ENCODE results near the gene SEMA3C.

SEMA3C gene

DNA sequence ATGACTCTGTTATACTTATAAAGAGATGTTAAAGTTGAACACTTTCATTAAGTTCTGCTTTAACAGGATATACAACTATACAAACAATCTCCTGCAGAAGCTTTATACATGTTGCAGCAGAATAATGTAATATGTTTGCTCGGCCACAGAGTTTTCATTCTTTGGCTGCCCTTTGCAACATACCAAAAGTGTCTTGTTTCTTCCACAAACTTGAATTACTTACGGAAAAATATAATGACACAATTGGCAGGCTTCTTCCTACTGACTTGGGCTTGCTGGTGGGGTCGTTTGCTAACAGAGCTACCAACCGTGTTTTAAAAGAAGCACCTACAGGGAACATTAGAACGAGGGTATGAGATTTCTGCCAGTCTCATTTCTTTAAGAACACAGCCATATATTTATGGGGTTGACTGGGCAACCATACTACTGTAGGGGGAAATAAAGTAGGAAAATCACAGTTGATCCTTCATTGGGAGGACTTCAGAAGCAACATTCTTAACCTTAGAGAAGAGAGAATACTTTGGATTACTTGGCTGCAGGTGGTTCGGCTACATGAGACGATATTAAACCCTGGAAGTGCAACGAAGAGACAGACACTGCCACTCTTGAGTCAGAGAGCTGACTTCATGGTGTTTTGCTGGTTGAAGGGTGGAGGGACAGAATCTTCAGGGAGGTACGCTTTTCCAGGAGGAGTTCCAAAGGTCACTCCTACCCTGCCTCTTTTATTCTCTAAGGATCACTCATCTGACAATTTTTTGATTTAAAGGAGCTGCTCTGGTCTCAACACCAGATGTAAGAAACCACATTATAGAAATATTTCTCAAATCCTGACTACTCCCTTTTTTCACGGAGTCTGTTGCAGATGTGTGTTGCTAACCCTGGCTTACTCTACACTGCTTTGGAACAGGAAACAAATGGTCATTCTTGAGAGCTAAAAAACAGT lies 123.9 kb downstream of the SEMA3C start:
- Histone ChIP-seq H3K9me3 (ENCODE audit: insufficient read depth, low read depth, low read length) (no peaks in the 10 kb centered on the region), H2AFZ (ENCODE audit: low read length) (no peak overlapping the region), H3K9ac (ENCODE audit: low read depth, low read length, poor library complexity, severe bottlenecking) (no peak overlapping the region), H3K9me2 (replicated peaks; ENCODE audit: low read depth, low read length) (no peaks in the 10 kb centered on the region), H3K4me3 (ENCODE audit: low read length, poor library complexity, severe bottlenecking) (no peak overlapping the region), H3K27me3 (ENCODE audit: insufficient read depth, low read length, poor library complexity, severe bottlenecking) (no peaks in the 10 kb centered on the region), H3K4me1 (ENCODE audit: insufficient read depth, low read length, poor library complexity, severe bottlenecking) (no peaks in the 10 kb centered on the region), H3K4me2 (ENCODE audit: low read depth, low read length, poor library complexity, severe bottlenecking) (no peak overlapping the region), H3K36me3 (ENCODE audit: insufficient read depth, low read length) (no peaks in the 10 kb centered on the region), H3F3A (ENCODE audit: low read depth) (no peaks in the 10 kb centered on the region), H4K20me1 (ENCODE audit: insufficient read depth, low read length, poor library complexity, severe bottlenecking) (no peaks in the 10 kb centered on the region), H3K79me2 (ENCODE audit: insufficient read depth, low read length) (no peaks in the 10 kb centered on the region)
- no peak for TF ChIP-seq EZH2phosphoT487 (IDR thresholded peaks at IDR 0.05; ENCODE audit: borderline replicate concordance)

DNA sequence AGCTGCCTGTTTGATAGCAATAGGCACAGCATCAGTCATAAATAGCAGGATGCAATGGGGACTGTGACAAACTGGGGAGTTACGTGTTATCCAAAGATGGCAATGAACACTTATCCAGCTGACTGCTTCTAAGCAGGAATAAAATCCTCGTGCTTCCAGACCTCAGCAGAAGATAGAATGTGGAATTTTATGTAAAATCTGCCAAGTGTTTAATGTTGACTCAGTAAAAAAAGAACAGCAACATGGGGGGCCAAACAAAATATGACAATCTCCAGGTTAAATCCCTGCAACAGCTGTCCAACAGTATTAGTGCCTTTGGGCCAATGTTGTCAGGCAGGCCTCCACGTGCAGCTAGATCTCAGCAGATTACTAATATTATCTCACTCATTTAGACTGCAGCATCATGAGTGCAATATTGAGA lies 127.3 kb downstream of the SEMA3C start:
- Histone ChIP-seq H3K36me3 (ENCODE audit: insufficient read depth, low read length) (no peaks in the 10 kb centered on the region), H3K79me2 (ENCODE audit: insufficient read depth, low read length) (no peaks in the 10 kb centered on the region), H2AFZ (ENCODE audit: low read length) (no peak overlapping the region), H3K9ac (ENCODE audit: low read depth, low read length, poor library complexity, severe bottlenecking) (no peak overlapping the region), H3K4me3 (ENCODE audit: low read length, poor library complexity, severe bottlenecking) (no peak overlapping the region), H3K27me3 (ENCODE audit: insufficient read depth, low read length, poor library complexity, severe bottlenecking) (no peaks in the 10 kb centered on the region), H3K9me2 (replicated peaks; ENCODE audit: low read depth, low read length) (no peaks in the 10 kb centered on the region), H3F3A (ENCODE audit: low read depth) (no peaks in the 10 kb centered on the region), H3K4me2 (ENCODE audit: low read depth, low read length, poor library complexity, severe bottlenecking) (no peak overlapping the region), H4K20me1 (ENCODE audit: insufficient read depth, low read length, poor library complexity, severe bottlenecking) (no peaks in the 10 kb centered on the region), H3K4me1 (ENCODE audit: insufficient read depth, low read length, poor library complexity, severe bottlenecking) (no peaks in the 10 kb centered on the region), H3K9me3 (ENCODE audit: insufficient read depth, low read depth, low read length) (no peaks in the 10 kb centered on the region)
- no peak for TF ChIP-seq EZH2phosphoT487 (IDR thresholded peaks at IDR 0.05; ENCODE audit: borderline replicate concordance)

DNA sequence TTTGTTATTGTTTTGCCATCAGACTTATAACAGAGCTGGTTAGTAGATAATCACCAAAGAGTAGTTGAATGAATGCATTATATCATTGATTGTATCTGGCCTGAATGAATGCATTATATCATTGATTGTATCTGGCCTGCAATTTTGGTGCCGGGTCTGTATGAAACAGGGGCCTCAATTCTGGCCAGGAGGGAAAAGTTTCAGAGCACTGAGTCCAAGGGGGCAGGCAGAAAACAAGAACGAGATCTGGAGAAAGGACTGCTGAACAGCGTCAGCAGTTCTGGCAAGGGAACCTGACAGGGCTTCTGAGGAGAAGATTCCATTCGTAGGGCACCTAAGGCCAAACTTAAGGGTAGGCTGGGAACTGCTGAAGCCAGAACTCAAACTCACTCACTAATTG lies 128.0 kb downstream of the SEMA3C start:
- Histone ChIP-seq H3K9me3 (ENCODE audit: insufficient read depth, low read depth, low read length) (no peaks in the 10 kb centered on the region), H2AFZ (ENCODE audit: low read length) (no peak overlapping the region), H3F3A (ENCODE audit: low read depth) (no peaks in the 10 kb centered on the region), H3K27me3 (ENCODE audit: insufficient read depth, low read length, poor library complexity, severe bottlenecking) (no peaks in the 10 kb centered on the region), H3K36me3 (ENCODE audit: insufficient read depth, low read length) (no peaks in the 10 kb centered on the region), H3K4me2 (ENCODE audit: low read depth, low read length, poor library complexity, severe bottlenecking) (no peak overlapping the region), H3K4me1 (ENCODE audit: insufficient read depth, low read length, poor library complexity, severe bottlenecking) (no peaks in the 10 kb centered on the region), H3K79me2 (ENCODE audit: insufficient read depth, low read length) (no peaks in the 10 kb centered on the region), H3K9ac (ENCODE audit: low read depth, low read length, poor library complexity, severe bottlenecking) (no peak overlapping the region), H4K20me1 (ENCODE audit: insufficient read depth, low read length, poor library complexity, severe bottlenecking) (no peaks in the 10 kb centered on the region), H3K4me3 (ENCODE audit: low read length, poor library complexity, severe bottlenecking) (no peak overlapping the region), H3K9me2 (replicated peaks; ENCODE audit: low read depth, low read length) (no peaks in the 10 kb centered on the region)
- no peak for TF ChIP-seq EZH2phosphoT487 (IDR thresholded peaks at IDR 0.05; ENCODE audit: borderline replicate concordance)
- TF ChIP-seq, protein P1, sequence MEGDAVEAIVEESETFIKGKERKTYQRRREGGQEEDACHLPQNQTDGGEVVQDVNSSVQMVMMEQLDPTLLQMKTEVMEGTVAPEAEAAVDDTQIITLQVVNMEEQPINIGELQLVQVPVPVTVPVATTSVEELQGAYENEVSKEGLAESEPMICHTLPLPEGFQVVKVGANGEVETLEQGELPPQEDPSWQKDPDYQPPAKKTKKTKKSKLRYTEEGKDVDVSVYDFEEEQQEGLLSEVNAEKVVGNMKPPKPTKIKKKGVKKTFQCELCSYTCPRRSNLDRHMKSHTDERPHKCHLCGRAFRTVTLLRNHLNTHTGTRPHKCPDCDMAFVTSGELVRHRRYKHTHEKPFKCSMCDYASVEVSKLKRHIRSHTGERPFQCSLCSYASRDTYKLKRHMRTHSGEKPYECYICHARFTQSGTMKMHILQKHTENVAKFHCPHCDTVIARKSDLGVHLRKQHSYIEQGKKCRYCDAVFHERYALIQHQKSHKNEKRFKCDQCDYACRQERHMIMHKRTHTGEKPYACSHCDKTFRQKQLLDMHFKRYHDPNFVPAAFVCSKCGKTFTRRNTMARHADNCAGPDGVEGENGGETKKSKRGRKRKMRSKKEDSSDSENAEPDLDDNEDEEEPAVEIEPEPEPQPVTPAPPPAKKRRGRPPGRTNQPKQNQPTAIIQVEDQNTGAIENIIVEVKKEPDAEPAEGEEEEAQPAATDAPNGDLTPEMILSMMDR (conservative IDR thresholded peaks at IDR 0.05; ENCODE audit: low read length): no peak

DNA sequence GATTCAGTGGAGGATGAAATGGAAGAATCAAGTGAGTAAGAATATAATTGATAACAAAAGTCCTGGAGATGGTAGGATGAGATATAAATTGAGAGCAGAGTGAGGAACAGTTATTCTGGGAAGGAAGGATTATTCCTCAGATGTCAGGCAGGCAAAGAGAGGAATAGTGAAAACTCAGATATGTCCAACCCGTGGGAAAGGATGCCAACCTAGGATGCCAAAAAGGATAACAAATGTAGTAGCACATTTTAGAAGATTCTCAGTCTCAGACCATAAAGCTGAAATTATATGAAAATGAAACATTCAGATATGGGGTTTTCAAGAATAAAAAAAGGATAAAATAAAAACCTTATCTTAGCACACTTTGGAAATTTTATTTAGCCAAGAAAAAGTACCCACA lies 131.1 kb downstream of the SEMA3C start:
- no peaks in the 10 kb centered on the region for H3K79me2 ChIP-seq (ENCODE audit: insufficient read depth, low read length)
- no peak overlapping the region for H2AFZ ChIP-seq (ENCODE audit: low read length)
- no peaks in the 10 kb centered on the region for H3K9me3 ChIP-seq (ENCODE audit: insufficient read depth, low read depth, low read length)
- TF ChIP-seq, protein P1 (conservative IDR thresholded peaks at IDR 0.05; ENCODE audit: low read length): no peak
- TF ChIP-seq EZH2phosphoT487 (IDR thresholded peaks at IDR 0.05; ENCODE audit: borderline replicate concordance): no peak
- H3K4me2 ChIP-seq (ENCODE audit: low read depth, low read length, poor library complexity, severe bottlenecking): no peak overlapping the region
- H3K27me3 ChIP-seq (ENCODE audit: insufficient read depth, low read length, poor library complexity, severe bottlenecking): no peaks in the 10 kb centered on the region
- no peaks in the 10 kb centered on the region for H3K9me2 ChIP-seq (replicated peaks; ENCODE audit: low read depth, low read length)
- no peaks in the 10 kb centered on the region for H3K4me1 ChIP-seq (ENCODE audit: insufficient read depth, low read length, poor library complexity, severe bottlenecking)
- no peaks in the 10 kb centered on the region for H3K36me3 ChIP-seq (ENCODE audit: insufficient read depth, low read length)
- no peaks in the 10 kb centered on the region for H3F3A ChIP-seq (ENCODE audit: low read depth)
- H4K20me1 ChIP-seq (ENCODE audit: insufficient read depth, low read length, poor library complexity, severe bottlenecking): no peaks in the 10 kb centered on the region
- no peak overlapping the region for H3K4me3 ChIP-seq (ENCODE audit: low read length, poor library complexity, severe bottlenecking)
- no peak overlapping the region for H3K9ac ChIP-seq (ENCODE audit: low read depth, low read length, poor library complexity, severe bottlenecking)

Data from Loucy (cell line).